ENCODE data around the gene MRM3. TPM values are rescaled to one million over a fixed set of nuclear protein-coding genes. Genes with fewer than 3 reads are reported as not detected.

Gene MRM3
- total RNA-seq, 4 donors from 2014 or later, result 20.5 to 33.9 (median 27.8) TPM

DNA sequence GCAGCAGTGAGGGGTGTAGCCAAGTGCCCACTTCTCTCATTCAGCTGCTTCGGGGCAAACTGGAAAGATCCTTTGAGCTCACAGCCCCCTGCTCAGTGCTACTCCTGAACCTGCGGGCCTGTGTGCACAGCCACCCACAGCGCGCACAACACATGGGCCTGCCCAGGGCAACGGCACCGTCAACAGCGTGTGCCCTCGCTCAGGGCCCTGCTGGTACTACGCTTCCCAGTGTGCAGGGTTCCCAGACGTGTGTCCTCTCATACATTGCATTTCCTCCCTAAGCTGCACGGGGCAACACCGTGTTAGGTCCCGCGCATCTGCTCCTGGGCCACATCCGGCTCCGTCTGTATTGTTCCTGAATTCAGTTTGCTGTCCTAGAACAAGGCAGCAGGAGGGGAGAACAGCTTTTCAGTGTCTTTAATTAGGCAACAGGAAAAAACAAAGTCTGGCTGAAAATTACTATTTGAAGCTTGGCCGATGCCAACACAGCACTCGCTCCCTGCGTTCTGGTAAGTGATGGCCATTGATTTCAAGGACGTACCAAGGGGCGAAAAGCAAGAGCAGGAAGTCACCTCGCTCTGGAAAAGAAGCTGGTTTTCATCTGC is 15.2 kb downstream of the MRM3 start:
- Histone ChIP-seq H3K4me3 (no peak overlapping the region), H3K9me3 (no peaks in the 10 kb centered on the region), H3K4me1 (peaks cover 0 to 27% (median 11%) of the 10 kb centered on the region in 3 donors), H3K36me3 (peaks cover 0 to 38% of the 10 kb centered on the region in 2 donors), H3K27me3 (no peaks in the 10 kb centered on the region), H3K27ac (peak overlapping the region in 3 of 4 donors; percentile 44 to 83 (median 54))
- WGBS, 2 donors (ENCODE audit: low coverage in 1 of 2), result 55 to 91% methylated on average over 2 to 7 of the region's 22 CpGs
- TF ChIP-seq EP300 (IDR thresholded peaks at IDR 0.05), result no peak
- TF ChIP-seq POLR2AphosphoS5 (IDR thresholded peaks at IDR 0.05), result no peak
- TF ChIP-seq, protein P1, sequence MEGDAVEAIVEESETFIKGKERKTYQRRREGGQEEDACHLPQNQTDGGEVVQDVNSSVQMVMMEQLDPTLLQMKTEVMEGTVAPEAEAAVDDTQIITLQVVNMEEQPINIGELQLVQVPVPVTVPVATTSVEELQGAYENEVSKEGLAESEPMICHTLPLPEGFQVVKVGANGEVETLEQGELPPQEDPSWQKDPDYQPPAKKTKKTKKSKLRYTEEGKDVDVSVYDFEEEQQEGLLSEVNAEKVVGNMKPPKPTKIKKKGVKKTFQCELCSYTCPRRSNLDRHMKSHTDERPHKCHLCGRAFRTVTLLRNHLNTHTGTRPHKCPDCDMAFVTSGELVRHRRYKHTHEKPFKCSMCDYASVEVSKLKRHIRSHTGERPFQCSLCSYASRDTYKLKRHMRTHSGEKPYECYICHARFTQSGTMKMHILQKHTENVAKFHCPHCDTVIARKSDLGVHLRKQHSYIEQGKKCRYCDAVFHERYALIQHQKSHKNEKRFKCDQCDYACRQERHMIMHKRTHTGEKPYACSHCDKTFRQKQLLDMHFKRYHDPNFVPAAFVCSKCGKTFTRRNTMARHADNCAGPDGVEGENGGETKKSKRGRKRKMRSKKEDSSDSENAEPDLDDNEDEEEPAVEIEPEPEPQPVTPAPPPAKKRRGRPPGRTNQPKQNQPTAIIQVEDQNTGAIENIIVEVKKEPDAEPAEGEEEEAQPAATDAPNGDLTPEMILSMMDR (IDR thresholded peaks at IDR 0.05), result no peak
- no peak for ATAC-seq

DNA sequence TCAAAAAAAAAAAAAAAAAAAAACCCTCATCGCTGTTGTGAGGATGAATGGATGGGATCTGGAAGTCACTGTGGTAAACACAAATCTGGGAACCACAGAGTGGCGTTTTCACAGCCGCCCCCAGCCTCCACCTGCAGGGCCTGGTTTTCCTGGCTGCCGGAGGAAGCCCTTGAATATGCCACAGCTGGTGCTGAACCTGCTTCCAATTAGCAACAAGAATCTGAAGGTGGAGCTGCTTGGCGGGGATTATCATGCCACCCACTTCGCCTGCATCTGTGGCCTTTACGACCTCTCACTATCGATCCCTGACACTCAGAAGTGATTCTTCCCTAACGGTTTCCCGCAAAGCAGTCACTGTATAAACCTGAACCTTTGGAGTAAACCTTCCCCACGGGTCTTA is 16.1 kb downstream of the MRM3 start:
- TF ChIP-seq POLR2AphosphoS5 (IDR thresholded peaks at IDR 0.05) (no peak), POLR2A (IDR thresholded peaks at IDR 0.05) (no peak), EP300 (IDR thresholded peaks at IDR 0.05) (no peak)
- TF ChIP-seq, protein P1 (IDR thresholded peaks at IDR 0.05), result no peak
- Histone ChIP-seq H3K9me3 (no peaks in the 10 kb centered on the region), H3K4me3 (no peak overlapping the region), H3K27ac (no peak overlapping the region), H3K4me1 (peaks cover 0 to 24% (median 11%) of the 10 kb centered on the region in 3 donors), H3K27me3 (no peaks in the 10 kb centered on the region), H3K36me3 (peaks cover 0 to 41% of the 10 kb centered on the region in 2 donors)
- 75 to 79% methylated on average over 7 to 11 of the region's 11 CpGs for WGBS, 2 donors (ENCODE audit: low coverage in 1 of 2)
- no peak for ATAC-seq

DNA sequence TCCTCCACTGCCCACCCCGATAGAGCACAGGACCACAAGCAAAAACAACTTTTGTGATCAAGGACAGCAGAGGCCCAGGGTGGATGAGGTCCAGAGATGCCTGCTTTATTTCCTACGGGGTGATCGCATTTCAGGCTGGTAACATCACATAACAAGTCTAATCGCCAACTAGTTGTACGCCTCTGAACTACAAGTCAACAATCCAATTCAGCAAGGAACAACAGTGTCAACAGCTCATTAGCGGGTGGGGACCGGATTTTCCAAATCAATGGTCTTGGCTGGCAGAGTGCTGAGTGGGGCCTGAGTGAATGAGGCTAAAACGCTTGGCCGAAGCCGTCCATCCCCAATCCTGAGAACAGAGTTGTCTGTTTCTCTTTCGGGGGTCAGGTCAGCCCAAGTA is 17.1 kb downstream of the MRM3 start:
- H3K27me3 ChIP-seq, result no peaks in the 10 kb centered on the region
- H3K36me3 ChIP-seq, result peaks cover 0 to 49% of the 10 kb centered on the region in 2 donors

DNA sequence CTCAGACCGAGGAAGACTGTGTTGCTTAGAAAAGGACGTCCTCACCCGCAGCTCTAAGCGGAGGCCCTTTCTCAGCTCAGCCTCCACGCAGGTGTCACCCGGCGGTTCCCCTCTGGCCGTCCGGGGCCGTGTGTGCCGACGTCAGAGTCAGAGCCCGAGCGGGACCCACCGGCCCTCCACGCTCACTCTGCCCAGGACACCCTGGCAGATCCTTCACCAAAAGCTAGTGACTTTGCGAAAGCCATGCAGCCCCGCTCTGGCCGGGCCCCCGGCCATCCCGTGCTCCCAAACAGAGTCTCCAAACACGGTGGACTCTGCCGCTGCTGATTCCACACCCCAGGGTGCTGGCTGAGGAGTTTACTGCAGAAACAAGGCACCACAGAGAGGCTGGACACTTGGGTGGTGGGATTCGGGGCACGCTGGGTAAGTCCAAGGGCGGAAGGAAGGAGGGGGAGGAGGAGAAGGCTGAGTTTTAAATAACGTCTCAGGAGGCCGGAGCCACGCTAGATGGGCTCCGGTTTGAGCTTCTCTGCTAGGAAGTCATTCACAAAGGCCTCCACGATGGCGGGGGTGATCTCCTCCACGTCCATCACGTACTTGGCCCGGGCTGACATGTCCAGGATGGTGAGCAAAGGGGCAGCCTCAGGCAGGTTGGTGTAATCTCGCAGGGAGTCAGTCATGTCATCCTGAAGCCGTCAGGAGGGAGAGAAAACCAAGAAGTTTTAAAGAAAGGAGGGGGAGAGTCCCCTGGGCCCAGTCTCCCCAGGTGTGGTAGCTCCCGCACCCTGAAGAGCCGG is 18.5 kb downstream of the MRM3 start:
- H3K27ac ChIP-seq, result no peak overlapping the region
- WGBS, 2 donors (ENCODE audit: low coverage in 1 of 2), result 64 to 86% methylated on average over 4 to 19 of the region's 39 CpGs
- TF ChIP-seq POLR2A (IDR thresholded peaks at IDR 0.05) (no peak), POLR2AphosphoS5 (IDR thresholded peaks at IDR 0.05) (no peak), EP300 (IDR thresholded peaks at IDR 0.05) (no peak)
- TF ChIP-seq, protein P1 (IDR thresholded peaks at IDR 0.05), result no peak
- ATAC-seq, result no peak
- no peaks in the 10 kb centered on the region for H3K9me3 ChIP-seq
- H3K4me1 ChIP-seq, result peaks cover 0 to 2% (median 0%) of the 10 kb centered on the region in 3 donors
- H3K4me3 ChIP-seq, result no peak overlapping the region
- peaks cover 0 to 62% of the 10 kb centered on the region in 2 donors for H3K36me3 ChIP-seq
- H3K27me3 ChIP-seq, result no peaks in the 10 kb centered on the region

More for the DNA sequence above, 17.1 kb downstream of the MRM3 start:
- Histone ChIP-seq H3K4me1 (peaks cover 0 to 16% (median 10%) of the 10 kb centered on the region in 3 donors), H3K27ac (no peak overlapping the region), H3K9me3 (no peaks in the 10 kb centered on the region), H3K4me3 (no peak overlapping the region)
- TF ChIP-seq EP300 (IDR thresholded peaks at IDR 0.05) (no peak), POLR2A (IDR thresholded peaks at IDR 0.05) (no peak), POLR2AphosphoS5 (IDR thresholded peaks at IDR 0.05) (no peak)
- TF ChIP-seq, protein P1 (IDR thresholded peaks at IDR 0.05), result no peak
- ATAC-seq, result no peak
- 80 to 87% methylated on average over 1 to 7 of the region's 11 CpGs for WGBS, 2 donors (ENCODE audit: low coverage in 1 of 2)

Measured in gastroesophageal sphincter (tissue), 4 donors.